ENCODE results near the gene RESF1.

DNA sequence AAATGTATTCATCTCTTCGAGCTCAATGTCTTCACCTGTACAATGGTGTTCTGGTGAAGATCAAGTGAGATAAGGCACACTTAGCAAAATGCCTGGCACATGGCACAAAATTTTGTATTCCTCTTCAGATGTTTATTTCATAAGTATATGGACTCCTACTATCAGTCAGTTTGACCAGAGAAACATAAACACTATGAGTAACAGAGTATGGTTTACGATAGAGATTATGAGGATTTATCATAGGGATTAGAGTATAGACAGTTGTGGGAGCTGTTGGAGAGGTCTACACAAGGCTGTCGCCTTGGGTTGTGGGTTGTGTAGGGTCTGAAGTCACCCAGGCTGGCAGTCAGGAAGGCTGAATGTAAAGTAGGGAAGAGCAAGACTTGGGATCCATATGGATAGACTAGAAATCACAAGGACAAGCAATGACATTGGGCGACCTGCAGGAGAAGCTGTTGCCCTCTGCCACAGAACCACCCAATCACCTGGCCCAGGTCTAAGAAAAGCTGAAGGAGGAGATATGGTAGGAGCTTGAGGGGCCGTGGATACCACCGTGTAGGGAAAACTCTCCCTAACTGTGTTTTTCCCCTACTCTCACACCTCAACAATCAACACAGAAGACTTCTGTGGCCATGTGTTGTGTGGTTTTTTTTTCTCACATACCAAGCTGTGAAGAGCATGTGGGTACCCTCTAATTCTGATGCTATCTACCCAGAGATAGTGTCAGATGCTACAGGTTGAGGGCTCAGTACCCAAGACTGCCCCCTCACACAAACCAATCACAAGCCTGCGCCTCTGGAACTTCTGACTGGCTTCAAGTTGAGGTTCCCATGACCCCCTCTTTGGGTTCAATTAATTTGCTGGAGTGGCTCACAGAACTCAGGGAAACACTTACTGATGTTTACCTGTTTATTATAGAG, 27.2 kb upstream of the RESF1 start:
- TF ChIP-seq, protein P1, sequence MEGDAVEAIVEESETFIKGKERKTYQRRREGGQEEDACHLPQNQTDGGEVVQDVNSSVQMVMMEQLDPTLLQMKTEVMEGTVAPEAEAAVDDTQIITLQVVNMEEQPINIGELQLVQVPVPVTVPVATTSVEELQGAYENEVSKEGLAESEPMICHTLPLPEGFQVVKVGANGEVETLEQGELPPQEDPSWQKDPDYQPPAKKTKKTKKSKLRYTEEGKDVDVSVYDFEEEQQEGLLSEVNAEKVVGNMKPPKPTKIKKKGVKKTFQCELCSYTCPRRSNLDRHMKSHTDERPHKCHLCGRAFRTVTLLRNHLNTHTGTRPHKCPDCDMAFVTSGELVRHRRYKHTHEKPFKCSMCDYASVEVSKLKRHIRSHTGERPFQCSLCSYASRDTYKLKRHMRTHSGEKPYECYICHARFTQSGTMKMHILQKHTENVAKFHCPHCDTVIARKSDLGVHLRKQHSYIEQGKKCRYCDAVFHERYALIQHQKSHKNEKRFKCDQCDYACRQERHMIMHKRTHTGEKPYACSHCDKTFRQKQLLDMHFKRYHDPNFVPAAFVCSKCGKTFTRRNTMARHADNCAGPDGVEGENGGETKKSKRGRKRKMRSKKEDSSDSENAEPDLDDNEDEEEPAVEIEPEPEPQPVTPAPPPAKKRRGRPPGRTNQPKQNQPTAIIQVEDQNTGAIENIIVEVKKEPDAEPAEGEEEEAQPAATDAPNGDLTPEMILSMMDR (conservative IDR thresholded peaks at IDR 0.05; ENCODE audit: low read depth in 2 of 2): peak; percentile 26 to 70; a peak in 3 of 4 replicates
- TF ChIP-seq POLR2AphosphoS5 (IDR thresholded peaks at IDR 0.05; ENCODE audit: low read depth): no peak
- TF ChIP-seq, protein P2, sequence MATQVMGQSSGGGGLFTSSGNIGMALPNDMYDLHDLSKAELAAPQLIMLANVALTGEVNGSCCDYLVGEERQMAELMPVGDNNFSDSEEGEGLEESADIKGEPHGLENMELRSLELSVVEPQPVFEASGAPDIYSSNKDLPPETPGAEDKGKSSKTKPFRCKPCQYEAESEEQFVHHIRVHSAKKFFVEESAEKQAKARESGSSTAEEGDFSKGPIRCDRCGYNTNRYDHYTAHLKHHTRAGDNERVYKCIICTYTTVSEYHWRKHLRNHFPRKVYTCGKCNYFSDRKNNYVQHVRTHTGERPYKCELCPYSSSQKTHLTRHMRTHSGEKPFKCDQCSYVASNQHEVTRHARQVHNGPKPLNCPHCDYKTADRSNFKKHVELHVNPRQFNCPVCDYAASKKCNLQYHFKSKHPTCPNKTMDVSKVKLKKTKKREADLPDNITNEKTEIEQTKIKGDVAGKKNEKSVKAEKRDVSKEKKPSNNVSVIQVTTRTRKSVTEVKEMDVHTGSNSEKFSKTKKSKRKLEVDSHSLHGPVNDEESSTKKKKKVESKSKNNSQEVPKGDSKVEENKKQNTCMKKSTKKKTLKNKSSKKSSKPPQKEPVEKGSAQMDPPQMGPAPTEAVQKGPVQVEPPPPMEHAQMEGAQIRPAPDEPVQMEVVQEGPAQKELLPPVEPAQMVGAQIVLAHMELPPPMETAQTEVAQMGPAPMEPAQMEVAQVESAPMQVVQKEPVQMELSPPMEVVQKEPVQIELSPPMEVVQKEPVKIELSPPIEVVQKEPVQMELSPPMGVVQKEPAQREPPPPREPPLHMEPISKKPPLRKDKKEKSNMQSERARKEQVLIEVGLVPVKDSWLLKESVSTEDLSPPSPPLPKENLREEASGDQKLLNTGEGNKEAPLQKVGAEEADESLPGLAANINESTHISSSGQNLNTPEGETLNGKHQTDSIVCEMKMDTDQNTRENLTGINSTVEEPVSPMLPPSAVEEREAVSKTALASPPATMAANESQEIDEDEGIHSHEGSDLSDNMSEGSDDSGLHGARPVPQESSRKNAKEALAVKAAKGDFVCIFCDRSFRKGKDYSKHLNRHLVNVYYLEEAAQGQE (IDR thresholded peaks at IDR 0.05; ENCODE audit: unreplicated experiment): no peak
- no peak for TF ChIP-seq EZH2 (IDR thresholded peaks at IDR 0.05; ENCODE audit: low read depth, unreplicated experiment)
- TF ChIP-seq CREB1 (CRISPR knock-in tag; IDR thresholded peaks at IDR 0.05; ENCODE audit: low read depth): no peak
- no peak for TF ChIP-seq EZH2phosphoT487 (IDR thresholded peaks at IDR 0.05; ENCODE audit: unreplicated experiment)
- TF ChIP-seq JUNB (IDR thresholded peaks at IDR 0.05; ENCODE audit: unreplicated experiment): no peak

Data from GM23338 (cell line).